ENCODE results near the gene ASXL1.

ASXL1 gene

GRCh38 chr20:32482442-32483261 lies 124.5 kb downstream of the ASXL1 start:
- TF ChIP-seq SNAI2 (CRISPR knock-in tag; IDR thresholded peaks at IDR 0.05) (no peak), PPARA (CRISPR knock-in tag; IDR thresholded peaks at IDR 0.05; ENCODE audit: borderline replicate concordance) (no peak)
- ATAC-seq = peak; percentile 45

GRCh38 chr20:32483351-32484224 lies 125.5 kb downstream of the ASXL1 start:
- peak; percentile 60 for ATAC-seq

More at GRCh38 chr20:32483351-32484224, 125.5 kb downstream of the ASXL1 start:
- TF ChIP-seq ZNF70 (CRISPR knock-in tag; IDR thresholded peaks at IDR 0.05) (no peak), OSR1 (CRISPR knock-in tag; IDR thresholded peaks at IDR 0.05) (no peak), GLIS3 (CRISPR knock-in tag; IDR thresholded peaks at IDR 0.05) (peak; percentile 56; the same call in 1 of the 2 replicates), SNAI2 (CRISPR knock-in tag; IDR thresholded peaks at IDR 0.05) (no peak), POU6F1 (CRISPR knock-in tag; IDR thresholded peaks at IDR 0.05; ENCODE audit: borderline replicate concordance, low read depth) (no peak), CSDC2 (CRISPR knock-in tag; IDR thresholded peaks at IDR 0.05) (0 out of 2 replicates have a peak, but pooled peaks have one; percentile 38), ZNF565 (CRISPR knock-in tag; conservative IDR thresholded peaks at IDR 0.05; ENCODE audit: low read depth) (no peak), CSRNP3 (CRISPR knock-in tag; IDR thresholded peaks at IDR 0.05) (no peak), ARNTL (CRISPR knock-in tag; IDR thresholded peaks at IDR 0.05; ENCODE audit: borderline replicate concordance, low read depth) (no peak), ZNF8 (CRISPR knock-in tag; IDR thresholded peaks at IDR 0.05) (no peak), TSHZ2 (CRISPR knock-in tag; IDR thresholded peaks at IDR 0.05) (0 out of 2 replicates have a peak, but pooled peaks have one; percentile 52), TOX (CRISPR knock-in tag; IDR thresholded peaks at IDR 0.05; ENCODE audit: borderline replicate concordance) (no peak), PATZ1 (CRISPR knock-in tag; IDR thresholded peaks at IDR 0.05; ENCODE audit: borderline replicate concordance) (peak; percentile 80; the same call in 1 of the 2 replicates), ZC3H10 (CRISPR knock-in tag; IDR thresholded peaks at IDR 0.05) (no peak)
